Choroid plexus epithelial cell (primary cell): Measurements from ENCODE around the gene PIK3R4.

Experiments
- DNase-seq: peaks from one replicate; pipeline ENCODE4 v3.0.0-alpha.2; 2010; ENCODE audit warnings: low read depth
- H3K4me3 ChIP-seq: 2 replicates; pipeline ENCODE4 v1.5.1; 2011; ENCODE audit warnings: low read depth, mild to moderate bottlenecking, control low read depth, low read length, moderate library complexity
- TF ChIP-seq, protein P1 (sequence below): conservative IDR thresholded peaks from 2 replicates; pipeline ENCODE4 v1.5.1; 2011; ENCODE audit warnings: low read depth, mild to moderate bottlenecking, control low read depth, inconsistent platforms, low read length, moderate library complexity

PIK3R4 gene

DNA sequence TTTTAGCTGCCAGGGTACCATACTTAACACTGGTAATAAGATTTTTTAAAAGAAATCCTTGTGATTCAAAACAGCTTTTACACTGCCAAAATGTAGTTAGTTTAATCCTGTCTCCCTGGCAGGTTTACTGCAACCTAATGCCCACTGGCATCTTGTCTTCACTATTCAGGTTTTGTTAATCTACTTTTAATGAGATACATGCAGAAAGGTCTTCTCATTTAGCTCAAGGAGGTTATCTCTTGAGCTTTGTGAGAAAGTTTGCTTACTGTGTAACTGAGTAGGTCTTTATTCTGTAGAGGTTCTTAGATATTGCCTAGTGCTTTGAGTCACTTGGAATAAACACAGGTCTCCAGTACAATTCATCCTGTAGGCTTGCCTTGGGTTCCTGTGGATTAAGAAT is 110.7 kb downstream of the PIK3R4 start:
- TF ChIP-seq, protein P1, sequence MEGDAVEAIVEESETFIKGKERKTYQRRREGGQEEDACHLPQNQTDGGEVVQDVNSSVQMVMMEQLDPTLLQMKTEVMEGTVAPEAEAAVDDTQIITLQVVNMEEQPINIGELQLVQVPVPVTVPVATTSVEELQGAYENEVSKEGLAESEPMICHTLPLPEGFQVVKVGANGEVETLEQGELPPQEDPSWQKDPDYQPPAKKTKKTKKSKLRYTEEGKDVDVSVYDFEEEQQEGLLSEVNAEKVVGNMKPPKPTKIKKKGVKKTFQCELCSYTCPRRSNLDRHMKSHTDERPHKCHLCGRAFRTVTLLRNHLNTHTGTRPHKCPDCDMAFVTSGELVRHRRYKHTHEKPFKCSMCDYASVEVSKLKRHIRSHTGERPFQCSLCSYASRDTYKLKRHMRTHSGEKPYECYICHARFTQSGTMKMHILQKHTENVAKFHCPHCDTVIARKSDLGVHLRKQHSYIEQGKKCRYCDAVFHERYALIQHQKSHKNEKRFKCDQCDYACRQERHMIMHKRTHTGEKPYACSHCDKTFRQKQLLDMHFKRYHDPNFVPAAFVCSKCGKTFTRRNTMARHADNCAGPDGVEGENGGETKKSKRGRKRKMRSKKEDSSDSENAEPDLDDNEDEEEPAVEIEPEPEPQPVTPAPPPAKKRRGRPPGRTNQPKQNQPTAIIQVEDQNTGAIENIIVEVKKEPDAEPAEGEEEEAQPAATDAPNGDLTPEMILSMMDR: no peak
- no peak overlapping the region for H3K4me3 ChIP-seq
- no peak for DNase-seq

DNA sequence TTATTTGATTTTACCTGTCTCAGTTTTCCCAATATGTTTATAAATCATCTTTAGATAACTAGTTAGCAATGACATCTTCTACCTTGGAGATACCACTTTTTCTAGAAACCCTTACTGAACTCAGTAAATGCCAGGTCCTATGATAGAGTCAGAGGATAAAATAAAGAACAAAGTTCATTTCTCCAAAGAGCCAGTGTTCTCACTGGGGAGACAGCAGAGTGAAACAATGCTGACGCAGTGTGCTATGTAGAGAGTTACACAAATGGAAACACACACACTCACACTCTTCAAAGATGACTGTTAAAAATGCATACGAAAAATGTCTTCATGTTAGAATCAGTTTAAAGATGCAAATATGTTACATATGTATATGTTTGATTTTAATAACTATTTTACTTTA is 111.3 kb downstream of the PIK3R4 start:
- DNase-seq: no peak
- no peak overlapping the region for H3K4me3 ChIP-seq
- TF ChIP-seq, protein P1: no peak
